GM08714 (cell line): ENCODE measurements around the gene NOC4L.

ENCODE experiments used
- H3K4me3 ChIP-seq: fragments of 200-500 bp; sonication (Bioruptor generic); 2 replicates; pipeline ENCODE4 v1.5.1; 2014; ENCODE audit warnings: mild to moderate bottlenecking, low read length, inconsistent platforms
- ZNF274 ChIP-seq: IDR thresholded peaks from 2 replicates; pipeline ENCODE4 v1.6.1; 2012; ENCODE audit warnings: mild to moderate bottlenecking, low read depth, low read length

The NOC4L gene

GRCh38 chr12:132171968-132172521, 27.8 kb downstream of the NOC4L start:
- no peak for TF ChIP-seq ZNF274
- H3K4me3 ChIP-seq, result no peak overlapping the region

DNA sequence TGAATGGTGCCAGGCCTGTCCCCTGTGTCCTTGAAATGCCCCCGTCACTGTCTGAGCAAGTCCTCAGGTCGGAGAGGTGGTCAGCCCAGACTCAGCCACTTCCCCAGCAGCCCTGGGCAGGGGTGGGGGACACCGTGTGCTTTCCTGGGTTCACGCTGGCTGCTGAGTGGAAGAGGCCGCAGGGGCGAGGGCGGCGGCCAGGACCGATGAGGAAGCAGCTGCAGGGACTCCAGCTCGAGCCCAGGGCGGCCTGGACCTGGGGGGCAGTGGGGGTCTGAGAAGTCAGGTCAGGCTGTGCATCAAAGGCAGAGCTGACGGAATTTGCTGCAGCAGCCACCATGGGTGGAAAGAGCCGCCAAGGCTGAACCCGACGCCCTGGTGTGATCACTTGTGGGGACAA, 28.4 kb downstream of the NOC4L start:
- H3K4me3 ChIP-seq, result no peak overlapping the region
- no peak for TF ChIP-seq ZNF274

DNA sequence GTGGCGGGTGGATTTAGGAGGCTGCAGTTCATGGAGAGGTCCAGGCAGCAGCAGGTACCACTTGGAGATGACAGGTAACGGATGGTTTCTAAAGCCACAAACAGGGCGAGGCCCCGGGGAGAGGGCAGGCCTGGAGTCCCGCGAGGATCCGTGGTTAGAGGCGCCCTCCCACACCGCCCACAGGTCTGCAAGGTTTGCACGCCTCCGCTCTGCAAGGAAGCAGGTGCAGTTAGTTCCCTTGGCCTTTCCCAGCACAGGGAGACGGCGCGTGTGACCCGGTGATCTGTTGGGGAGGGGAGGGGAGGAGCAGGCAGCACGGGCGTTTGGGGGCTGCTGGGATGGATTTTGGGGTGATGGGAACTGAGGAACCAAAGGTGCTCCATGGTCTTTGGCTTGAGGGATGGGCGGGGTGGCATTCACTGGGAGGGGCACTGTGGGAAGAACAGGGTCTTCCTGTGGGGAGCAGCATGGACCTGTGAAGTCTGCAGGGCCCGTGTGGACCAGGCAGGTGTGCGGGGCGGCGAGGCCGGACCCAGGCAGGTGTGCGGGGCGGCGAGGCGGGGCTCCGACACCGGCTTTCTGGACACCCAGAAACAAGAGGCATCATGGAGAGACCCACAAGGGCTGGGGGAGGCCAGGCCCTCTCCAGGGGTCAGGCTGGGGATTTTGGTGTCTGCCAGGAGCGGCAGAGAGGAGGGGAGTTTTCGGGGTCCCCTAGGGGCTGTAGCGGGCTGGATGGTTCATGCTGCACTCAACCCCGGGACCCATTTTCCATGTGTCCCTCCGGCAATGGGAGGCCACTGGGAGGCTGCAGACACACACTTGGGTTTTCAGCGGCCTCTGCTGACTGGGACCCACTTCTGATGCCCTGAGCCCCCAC, 29.1 kb downstream of the NOC4L start:
- no peak overlapping the region for H3K4me3 ChIP-seq
- TF ChIP-seq ZNF274, result no peak

GRCh38 chr12:132174015-132174838, 30.0 kb downstream of the NOC4L start:
- H3K4me3 ChIP-seq, result no peak overlapping the region
- no peak for TF ChIP-seq ZNF274

GRCh38 chr12:132174839-132175490, 30.7 kb downstream of the NOC4L start:
- TF ChIP-seq ZNF274, result no peak
- no peak overlapping the region for H3K4me3 ChIP-seq

DNA sequence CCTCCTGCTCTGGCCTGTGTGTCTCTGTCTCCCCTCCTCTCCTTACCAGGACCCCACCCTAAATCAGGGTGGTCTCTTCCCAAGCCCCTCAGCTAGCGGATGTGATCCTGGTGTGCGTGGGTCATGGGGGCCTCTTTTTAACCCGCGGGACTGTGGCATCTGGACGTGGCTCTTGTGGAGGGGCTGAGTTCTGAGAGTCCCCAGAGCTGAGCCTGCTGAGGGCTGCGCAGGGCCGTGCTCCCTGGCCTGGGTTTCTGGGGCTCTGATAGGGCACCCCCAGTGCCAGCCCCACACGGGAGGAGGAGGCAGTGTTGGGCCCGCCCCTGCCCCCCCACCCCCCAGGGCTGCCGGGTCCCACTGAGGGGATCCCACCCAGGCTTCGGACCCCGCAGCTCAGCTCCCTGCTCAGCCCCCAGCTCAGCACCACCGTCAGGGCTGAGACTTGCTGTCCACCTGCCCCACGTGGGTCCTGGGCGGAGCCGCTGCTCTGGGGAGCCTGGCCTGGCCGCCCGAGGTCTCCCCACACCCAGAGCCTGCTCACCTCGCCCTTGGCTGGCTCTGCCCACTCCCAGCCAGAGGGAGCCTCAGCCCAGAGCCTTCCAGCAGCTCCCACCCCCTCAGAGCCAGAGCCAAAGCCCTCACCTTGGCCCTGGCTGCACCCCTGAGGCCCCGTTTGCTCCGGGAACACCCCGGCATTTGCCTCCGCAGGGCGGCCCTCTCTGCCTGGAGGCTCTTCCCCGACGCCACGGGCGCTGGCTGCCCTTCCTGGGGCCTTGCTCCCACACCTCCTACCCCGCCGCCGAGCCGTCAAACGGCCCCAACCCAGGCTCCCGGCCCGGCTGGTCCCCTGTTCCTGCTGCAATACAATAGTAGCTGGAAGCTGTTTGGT, 31.5 kb downstream of the NOC4L start:
- no peak for TF ChIP-seq ZNF274
- H3K4me3 ChIP-seq, result no peak overlapping the region

DNA sequence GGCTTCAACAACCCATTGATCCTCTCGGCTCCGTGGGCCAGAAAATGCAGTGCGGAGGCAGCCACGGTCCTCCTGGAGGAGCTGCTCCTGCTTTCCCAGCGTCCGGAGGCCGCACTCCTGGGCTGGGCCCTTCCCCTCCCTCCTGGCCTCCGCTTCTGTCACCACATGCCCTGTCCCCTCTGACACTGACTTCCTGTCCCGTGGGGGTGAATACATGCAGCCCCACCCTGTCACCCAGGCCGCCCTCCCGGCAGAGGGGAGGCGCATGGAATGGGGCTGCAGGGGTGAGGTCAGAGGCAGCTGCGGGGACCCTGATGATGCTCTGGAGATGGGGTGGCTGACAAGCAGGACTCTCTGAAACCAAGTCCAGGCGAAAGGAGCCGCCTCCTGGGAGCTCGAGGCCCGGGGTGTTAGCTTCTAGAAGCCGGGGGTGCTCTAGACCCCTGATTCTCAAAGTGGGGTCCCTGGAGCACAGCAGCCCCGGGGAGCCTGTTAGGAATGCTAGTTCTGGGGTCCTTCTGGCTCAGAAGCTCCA, 32.2 kb downstream of the NOC4L start:
- H3K4me3 ChIP-seq, result no peak overlapping the region
- TF ChIP-seq ZNF274, result no peak

- H3K4me3 ChIP-seq, result no peak overlapping the region
These were observed 32.8 kb downstream of the NOC4L start for GRCh38 chr12:132176920-132177551.

GRCh38 chr12:132178316-132178715, 34.1 kb downstream of the NOC4L start:
- no peak for TF ChIP-seq ZNF274
- no peak overlapping the region for H3K4me3 ChIP-seq

More at GRCh38 chr12:132176920-132177551, 32.8 kb downstream of the NOC4L start:
- TF ChIP-seq ZNF274, result no peak

GRCh38 chr12:132178801-132179401, 34.6 kb downstream of the NOC4L start:
- TF ChIP-seq ZNF274, result no peak
- H3K4me3 ChIP-seq, result no peak overlapping the region

GRCh38 chr12:132179431-132180362, 35.4 kb downstream of the NOC4L start:
- no peak overlapping the region for H3K4me3 ChIP-seq
- TF ChIP-seq ZNF274, result no peak
